ENCODE data around the gene PLEKHA6. TPM values are rescaled to one million over a fixed set of nuclear protein-coding genes. Genes with fewer than 3 reads are reported as not detected.

Gene PLEKHA6
- total RNA-seq, 1 donor from 2014 or later = 1.0 TPM

DNA sequence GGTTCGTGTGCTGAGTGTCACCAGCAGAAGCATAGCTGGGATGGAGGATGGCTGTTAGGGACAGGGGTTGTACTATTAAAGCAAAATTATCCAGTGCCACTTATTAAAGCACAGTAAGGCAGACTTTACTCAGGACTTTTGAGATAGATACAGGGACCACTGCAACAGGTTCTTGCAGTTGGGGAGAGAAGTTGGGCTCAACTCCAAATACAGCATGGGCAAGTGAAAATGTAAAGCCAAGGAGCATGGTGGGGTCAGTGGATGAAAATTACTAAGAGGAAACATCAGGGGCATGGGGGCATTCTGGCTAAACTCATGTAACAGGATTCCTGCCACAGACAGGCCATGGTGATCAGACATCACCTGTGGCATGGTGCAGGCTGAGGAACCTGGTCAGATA is 178.6 kb downstream of the PLEKHA6 start:
- Histone ChIP-seq H3K4me1 (ENCODE audit: control insufficient read depth in 3 of 3, insufficient read depth in 3 of 3, low read length in 3 of 3) (no peaks in the 10 kb centered on the region), H3K9me3 (ENCODE audit: control insufficient read depth in 3 of 3, low read length in 3 of 3) (no peaks in the 10 kb centered on the region), H3K4me3 (ENCODE audit: low read length in 3 of 3) (no peak overlapping the region), H3K9ac (ENCODE audit: low read depth in 1 of 3, low read length in 3 of 3) (no peak overlapping the region), H3K36me3 (ENCODE audit: control insufficient read depth in 3 of 3, insufficient read depth in 3 of 3, low read length in 3 of 3) (no peaks in the 10 kb centered on the region), H3K27me3 (ENCODE audit: control insufficient read depth in 3 of 3, insufficient read depth in 3 of 3, low read length in 3 of 3) (peaks cover 0 to 23% (median 8%) of the 10 kb centered on the region in 3 donors), H3K27ac (ENCODE audit: low read depth, low read length) (no peak overlapping the region)

- Histone ChIP-seq H3K9ac (ENCODE audit: low read depth in 1 of 3, low read length in 3 of 3) (no peak overlapping the region), H3K4me1 (ENCODE audit: control insufficient read depth in 3 of 3, insufficient read depth in 3 of 3, low read length in 3 of 3) (no peaks in the 10 kb centered on the region), H3K4me3 (ENCODE audit: low read length in 3 of 3) (no peak overlapping the region), H3K27me3 (ENCODE audit: control insufficient read depth in 3 of 3, insufficient read depth in 3 of 3, low read length in 3 of 3) (peaks cover 0 to 24% (median 9%) of the 10 kb centered on the region in 3 donors), H3K27ac (ENCODE audit: low read depth, low read length) (no peak overlapping the region), H3K9me3 (ENCODE audit: control insufficient read depth in 3 of 3, low read length in 3 of 3) (no peaks in the 10 kb centered on the region), H3K36me3 (ENCODE audit: control insufficient read depth in 3 of 3, insufficient read depth in 3 of 3, low read length in 3 of 3) (no peaks in the 10 kb centered on the region)
Observed at GRCh38 chr1:204180133-204180532, 179.6 kb downstream of the PLEKHA6 start.

GRCh38 chr1:204178487-204179281 is 181.0 kb downstream of the PLEKHA6 start:
- Histone ChIP-seq H3K4me3 (ENCODE audit: low read length in 3 of 3) (no peak overlapping the region), H3K36me3 (ENCODE audit: control insufficient read depth in 3 of 3, insufficient read depth in 3 of 3, low read length in 3 of 3) (no peaks in the 10 kb centered on the region), H3K4me1 (ENCODE audit: control insufficient read depth in 3 of 3, insufficient read depth in 3 of 3, low read length in 3 of 3) (no peaks in the 10 kb centered on the region), H3K27ac (ENCODE audit: low read depth, low read length) (no peak overlapping the region), H3K27me3 (ENCODE audit: control insufficient read depth in 3 of 3, insufficient read depth in 3 of 3, low read length in 3 of 3) (peaks cover 0 to 24% (median 11%) of the 10 kb centered on the region in 3 donors), H3K9me3 (ENCODE audit: control insufficient read depth in 3 of 3, low read length in 3 of 3) (no peaks in the 10 kb centered on the region), H3K9ac (ENCODE audit: low read depth in 1 of 3, low read length in 3 of 3) (no peak overlapping the region)

- no peak overlapping the region for H3K27ac ChIP-seq (ENCODE audit: low read depth, low read length)
- no peak overlapping the region for H3K9ac ChIP-seq (ENCODE audit: low read depth in 1 of 3, low read length in 3 of 3)
- no peaks in the 10 kb centered on the region for H3K9me3 ChIP-seq (ENCODE audit: control insufficient read depth in 3 of 3, low read length in 3 of 3)
- no peak overlapping the region for H3K4me3 ChIP-seq (ENCODE audit: low read length in 3 of 3)
- H3K27me3 ChIP-seq (ENCODE audit: control insufficient read depth in 3 of 3, insufficient read depth in 3 of 3, low read length in 3 of 3) = peaks cover 0 to 24% (median 11%) of the 10 kb centered on the region in 3 donors
- H3K4me1 ChIP-seq (ENCODE audit: control insufficient read depth in 3 of 3, insufficient read depth in 3 of 3, low read length in 3 of 3) = no peaks in the 10 kb centered on the region
- no peaks in the 10 kb centered on the region for H3K36me3 ChIP-seq (ENCODE audit: control insufficient read depth in 3 of 3, insufficient read depth in 3 of 3, low read length in 3 of 3)
Observed at GRCh38 chr1:204177133-204177532, 182.6 kb downstream of the PLEKHA6 start.

DNA sequence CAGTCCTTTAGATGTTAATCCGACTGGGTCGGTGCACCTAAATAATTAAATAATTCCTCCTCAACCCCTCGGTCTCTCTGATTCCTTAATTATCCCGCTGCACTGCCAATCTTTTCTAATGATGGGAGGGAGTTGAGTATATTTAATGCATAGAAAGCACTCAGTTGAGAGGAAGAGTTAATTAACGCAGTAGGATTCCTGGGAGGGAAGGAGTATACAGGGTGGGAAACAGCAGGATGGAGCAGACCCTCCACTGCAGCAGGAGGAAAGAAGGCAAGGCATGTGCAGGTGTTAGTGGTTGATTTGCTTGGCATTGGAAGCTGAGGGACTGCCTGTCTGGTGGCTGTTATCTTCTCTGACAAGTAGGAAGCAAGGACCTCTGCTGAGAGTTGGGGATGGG is 183.7 kb downstream of the PLEKHA6 start:
- H3K4me1 ChIP-seq (ENCODE audit: control insufficient read depth in 3 of 3, insufficient read depth in 3 of 3, low read length in 3 of 3) = no peaks in the 10 kb centered on the region
- peaks cover 0 to 24% (median 11%) of the 10 kb centered on the region in 3 donors for H3K27me3 ChIP-seq (ENCODE audit: control insufficient read depth in 3 of 3, insufficient read depth in 3 of 3, low read length in 3 of 3)
- H3K4me3 ChIP-seq (ENCODE audit: low read length in 3 of 3) = no peak overlapping the region
- H3K27ac ChIP-seq (ENCODE audit: low read depth, low read length) = no peak overlapping the region
- H3K36me3 ChIP-seq (ENCODE audit: control insufficient read depth in 3 of 3, insufficient read depth in 3 of 3, low read length in 3 of 3) = no peaks in the 10 kb centered on the region
- H3K9me3 ChIP-seq (ENCODE audit: control insufficient read depth in 3 of 3, low read length in 3 of 3) = no peaks in the 10 kb centered on the region
- no peak overlapping the region for H3K9ac ChIP-seq (ENCODE audit: low read depth in 1 of 3, low read length in 3 of 3)

- Histone ChIP-seq H3K27ac (ENCODE audit: low read depth, low read length) (no peak overlapping the region), H3K9me3 (ENCODE audit: control insufficient read depth in 3 of 3, low read length in 3 of 3) (peaks cover 0 to 5% (median 0%) of the 10 kb centered on the region in 3 donors), H3K36me3 (ENCODE audit: control insufficient read depth in 3 of 3, insufficient read depth in 3 of 3, low read length in 3 of 3) (no peaks in the 10 kb centered on the region), H3K27me3 (ENCODE audit: control insufficient read depth in 3 of 3, insufficient read depth in 3 of 3, low read length in 3 of 3) (peaks cover 0 to 24% (median 11%) of the 10 kb centered on the region in 3 donors), H3K4me1 (ENCODE audit: control insufficient read depth in 3 of 3, insufficient read depth in 3 of 3, low read length in 3 of 3) (no peaks in the 10 kb centered on the region), H3K4me3 (ENCODE audit: low read length in 3 of 3) (no peak overlapping the region), H3K9ac (ENCODE audit: low read depth in 1 of 3, low read length in 3 of 3) (no peak overlapping the region)
Observed at GRCh38 chr1:204174958-204175357, 184.8 kb downstream of the PLEKHA6 start.

- H3K4me3 ChIP-seq (ENCODE audit: low read length in 3 of 3) = no peak overlapping the region
- H3K36me3 ChIP-seq (ENCODE audit: control insufficient read depth in 3 of 3, insufficient read depth in 3 of 3, low read length in 3 of 3) = no peaks in the 10 kb centered on the region
- H3K27me3 ChIP-seq (ENCODE audit: control insufficient read depth in 3 of 3, insufficient read depth in 3 of 3, low read length in 3 of 3) = peaks cover 0 to 15% (median 7%) of the 10 kb centered on the region in 3 donors
- H3K9ac ChIP-seq (ENCODE audit: low read depth in 1 of 3, low read length in 3 of 3) = no peak overlapping the region
- H3K27ac ChIP-seq (ENCODE audit: low read depth, low read length) = no peak overlapping the region
- H3K4me1 ChIP-seq (ENCODE audit: control insufficient read depth in 3 of 3, insufficient read depth in 3 of 3, low read length in 3 of 3) = no peaks in the 10 kb centered on the region
- H3K9me3 ChIP-seq (ENCODE audit: control insufficient read depth in 3 of 3, low read length in 3 of 3) = peaks cover 0 to 8% (median 0%) of the 10 kb centered on the region in 3 donors
Observed at GRCh38 chr1:204172404-204173029, 187.2 kb downstream of the PLEKHA6 start.

DNA sequence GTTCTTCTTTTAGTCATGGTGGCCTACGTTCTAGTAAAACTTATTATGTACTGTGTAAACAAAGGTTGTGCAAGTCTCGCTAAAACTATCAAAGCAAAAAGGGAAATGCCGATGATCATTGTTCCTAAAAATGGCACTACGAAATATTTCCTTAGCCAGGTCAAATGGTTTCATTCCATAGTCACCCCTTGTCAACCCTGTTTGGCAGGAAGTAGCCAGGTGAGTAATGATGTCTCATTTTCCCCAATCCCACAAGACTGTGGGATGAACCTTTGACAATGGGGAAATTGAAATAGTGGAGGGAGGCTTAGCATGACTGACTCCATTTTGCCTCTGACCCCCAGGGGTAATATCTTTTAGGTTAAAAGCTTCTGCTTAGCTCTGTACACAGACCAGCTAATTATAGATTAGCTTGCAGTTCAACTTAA is 188.0 kb downstream of the PLEKHA6 start:
- H3K27me3 ChIP-seq (ENCODE audit: control insufficient read depth in 3 of 3, insufficient read depth in 3 of 3, low read length in 3 of 3) = peaks cover 0 to 9% (median 3%) of the 10 kb centered on the region in 3 donors
- no peak overlapping the region for H3K4me3 ChIP-seq (ENCODE audit: low read length in 3 of 3)
- peaks cover 0 to 8% (median 0%) of the 10 kb centered on the region in 3 donors for H3K9me3 ChIP-seq (ENCODE audit: control insufficient read depth in 3 of 3, low read length in 3 of 3)
- H3K9ac ChIP-seq (ENCODE audit: low read depth in 1 of 3, low read length in 3 of 3) = no peak overlapping the region
- no peaks in the 10 kb centered on the region for H3K36me3 ChIP-seq (ENCODE audit: control insufficient read depth in 3 of 3, insufficient read depth in 3 of 3, low read length in 3 of 3)
- H3K4me1 ChIP-seq (ENCODE audit: control insufficient read depth in 3 of 3, insufficient read depth in 3 of 3, low read length in 3 of 3) = no peaks in the 10 kb centered on the region
- no peak overlapping the region for H3K27ac ChIP-seq (ENCODE audit: low read depth, low read length)

DNA sequence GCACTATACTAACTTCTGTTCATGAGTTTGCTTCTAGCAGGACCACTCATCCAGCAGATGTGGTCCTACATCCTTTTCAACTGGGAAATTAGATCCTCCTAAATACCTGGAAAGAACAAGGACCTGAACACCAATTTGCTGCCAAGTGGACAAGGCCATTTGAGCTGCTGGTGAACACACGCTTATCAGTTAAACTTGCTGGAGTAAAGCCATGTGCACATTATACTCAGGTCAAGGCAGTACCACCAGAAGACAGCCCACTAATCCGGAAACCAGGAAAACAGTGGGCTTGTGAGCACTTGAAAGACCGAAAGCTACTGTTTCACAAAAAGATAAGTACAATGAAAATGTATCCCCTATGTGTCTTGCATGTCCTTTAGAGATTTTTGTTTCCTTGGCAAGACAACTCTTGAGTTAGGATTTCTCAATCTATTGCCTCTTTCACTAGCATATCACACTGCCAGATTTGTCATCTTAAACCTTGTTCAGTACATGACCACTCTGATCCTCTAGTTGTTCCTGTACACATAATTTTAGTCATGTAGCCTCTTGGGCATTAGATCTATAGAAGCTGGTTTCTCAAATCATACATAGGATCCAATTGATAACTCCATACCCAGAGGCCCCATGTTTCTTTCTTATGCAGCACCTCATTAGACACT is 189.1 kb downstream of the PLEKHA6 start:
- peaks cover 0 to 8% (median 4%) of the 10 kb centered on the region in 3 donors for H3K27me3 ChIP-seq (ENCODE audit: control insufficient read depth in 3 of 3, insufficient read depth in 3 of 3, low read length in 3 of 3)
- H3K9ac ChIP-seq (ENCODE audit: low read depth in 1 of 3, low read length in 3 of 3) = no peak overlapping the region
- H3K36me3 ChIP-seq (ENCODE audit: control insufficient read depth in 3 of 3, insufficient read depth in 3 of 3, low read length in 3 of 3) = no peaks in the 10 kb centered on the region
- H3K9me3 ChIP-seq (ENCODE audit: control insufficient read depth in 3 of 3, low read length in 3 of 3) = peaks cover 0 to 8% (median 0%) of the 10 kb centered on the region in 3 donors
- H3K4me1 ChIP-seq (ENCODE audit: control insufficient read depth in 3 of 3, insufficient read depth in 3 of 3, low read length in 3 of 3) = no peaks in the 10 kb centered on the region
- H3K4me3 ChIP-seq (ENCODE audit: low read length in 3 of 3) = no peak overlapping the region
- H3K27ac ChIP-seq (ENCODE audit: low read depth, low read length) = no peak overlapping the region

GRCh38 chr1:204169858-204170257 is 189.9 kb downstream of the PLEKHA6 start:
- Histone ChIP-seq H3K27ac (ENCODE audit: low read depth, low read length) (no peak overlapping the region), H3K27me3 (ENCODE audit: control insufficient read depth in 3 of 3, insufficient read depth in 3 of 3, low read length in 3 of 3) (peaks cover 0 to 5% (median 2%) of the 10 kb centered on the region in 3 donors), H3K4me1 (ENCODE audit: control insufficient read depth in 3 of 3, insufficient read depth in 3 of 3, low read length in 3 of 3) (no peaks in the 10 kb centered on the region), H3K9ac (ENCODE audit: low read depth in 1 of 3, low read length in 3 of 3) (no peak overlapping the region), H3K9me3 (ENCODE audit: control insufficient read depth in 3 of 3, low read length in 3 of 3) (peaks cover 0 to 8% (median 0%) of the 10 kb centered on the region in 3 donors), H3K36me3 (ENCODE audit: control insufficient read depth in 3 of 3, insufficient read depth in 3 of 3, low read length in 3 of 3) (no peaks in the 10 kb centered on the region), H3K4me3 (ENCODE audit: low read length in 3 of 3) (no peak overlapping the region)
